Endothelial cell of umbilical vein (primary cell): ENCODE results near the gene RNF113B. TPM values are rescaled to one million over a fixed set of nuclear protein-coding genes. Genes with fewer than 3 reads are reported as not detected.
A peak's percentile ranks its signal among the peaks of the same experiment; 100 is the strongest.

Experiments used
- BruUV-seq: library from RNA; stranded (reverse); fragments of 400-500 nt; replicated peaks from 2 replicates; lab custom pipeline; 2021; lab: Mats Ljungman, UMichigan
- CTCF ChIA-PET: fragments of 300-600, 350-600 bp; sonication (Branson Sonifier 250); formaldehyde crosslinking; loops from one replicate; lab custom pipeline; 2021; ENCODE audit warnings: antibody characterized with exemption, inconsistent platforms; lab: Charles Lee
- POLR2A ChIA-PET: fragments of 300-600, 350-600 bp; sonication (Branson Sonifier 250); formaldehyde crosslinking; loops from one replicate; lab custom pipeline; 2021; ENCODE audit warnings: antibody characterized with exemption, inconsistent platforms; lab: Charles Lee
- DNase-seq: peaks from one replicate; pipeline ENCODE4 v3.0.0-alpha.2; 2011; ENCODE audit warnings: low read depth, low spot score
- FAIRE-seq: peaks from 2 replicates; lab custom pipeline; 2011; peaks lifted over from hg19 to GRCh38; lab: Jason Lieb, UNC
- H2AFZ ChIP-seq: 2 replicates; pipeline ENCODE4 v1.6.0; 2012; ENCODE audit warnings: low read depth, low read length, control low read depth, inconsistent platforms
- H3K27ac ChIP-seq: 2 replicates; pipeline ENCODE4 v1.5.1; 2011; ENCODE audit warnings: low read depth, mild to moderate bottlenecking, control low read depth, low read length, moderate library complexity; ENCODE audit not compliant: insufficient read depth
- H3K27me3 ChIP-seq, 2 experiments: 2 replicates each; pipeline versions ENCODE4 v1.6.0 to v1.6.1; 2011; ENCODE audit warnings: low read length in 2 of 2, mixed read lengths in 1 of 2; ENCODE audit not compliant: control insufficient read depth in 2 of 2, insufficient read depth in 2 of 2
- H3K36me3 ChIP-seq, 2 experiments: 2 replicates in 1 of 2; 3 replicates in 1 of 2; pipeline ENCODE4 v1.5.1; 2011; ENCODE audit warnings: low read length in 2 of 2, mild to moderate bottlenecking in 1 of 2, moderate library complexity in 1 of 2; ENCODE audit not compliant: control insufficient read depth in 2 of 2, insufficient read depth in 2 of 2; ENCODE audit errors: extremely low read depth in 1 of 2
- H3K4me1 ChIP-seq: 3 replicates; pipeline ENCODE4 v1.5.1; 2011; ENCODE audit warnings: mild to moderate bottlenecking, low read length; ENCODE audit not compliant: control insufficient read depth, insufficient read depth; ENCODE audit errors: extremely low read depth
- H3K4me2 ChIP-seq: 2 replicates; pipeline ENCODE4 v1.6.1; 2011; ENCODE audit warnings: low read length, control low read depth, mixed read lengths; ENCODE audit not compliant: insufficient read depth
- H3K4me3 ChIP-seq, 3 experiments: fragments of 200-600 bp in 1 of 3; sonication (generic), shearing (Covaris generic) in 1 of 3; replicated peaks in 1 of 3; 2 replicates each; pipeline ENCODE4 v1.5.1; 2011 to 2016; ENCODE audit warnings: control low read depth in 3 of 3, low read length in 3 of 3, mild to moderate bottlenecking in 2 of 3, inconsistent platforms in 1 of 3, low read depth in 1 of 3, moderate library complexity in 1 of 3; ENCODE audit not compliant: insufficient read depth in 1 of 3
- H3K79me2 ChIP-seq: 2 replicates; pipeline ENCODE4 v1.6.0; 2012; ENCODE audit warnings: low read length, inconsistent platforms; ENCODE audit not compliant: control insufficient read depth, insufficient read depth
- H3K9ac ChIP-seq: replicated peaks from 2 replicates; pipeline ENCODE3; 2011; ENCODE audit warnings: low read length, control low read depth; ENCODE audit not compliant: insufficient read depth; ENCODE audit errors: extremely low read depth
- H3K9me1 ChIP-seq: replicated peaks from 3 replicates; pipeline ENCODE4 v1.6.0; 2011; ENCODE audit warnings: mild to moderate bottlenecking, low read length; ENCODE audit not compliant: control insufficient read depth, insufficient read depth; ENCODE audit errors: extremely low read depth
- H3K9me3 ChIP-seq: replicated peaks from 2 replicates; pipeline ENCODE4 v1.5.1; 2012; ENCODE audit warnings: low read length, inconsistent platforms; ENCODE audit not compliant: control insufficient read depth, insufficient read depth
- H4K20me1 ChIP-seq: replicated peaks from 2 replicates; pipeline ENCODE3; 2011; ENCODE audit warnings: mild to moderate bottlenecking, low read length; ENCODE audit not compliant: control insufficient read depth, insufficient read depth; ENCODE audit errors: extremely low read depth
- CTCF ChIP-seq, 2 donors: IDR thresholded peaks; 1 replicate in 1 of 2; 2 replicates in 1 of 2; pipeline ENCODE4 v1.5.1; 2011; ENCODE audit warnings: low read length in 2 of 2, mild to moderate bottlenecking in 2 of 2, moderate library complexity in 2 of 2, control low read depth in 1 of 2, inconsistent platforms in 1 of 2, low read depth in 1 of 2; ENCODE audit not compliant: insufficient read depth in 1 of 2; ENCODE audit errors: extremely low read depth in 1 of 2
- EZH2 ChIP-seq: IDR thresholded peaks from 2 replicates; pipeline ENCODE4 v1.6.1; 2012; ENCODE audit warnings: borderline replicate concordance, low read depth, mild to moderate bottlenecking, moderate library complexity, low read length, inconsistent platforms; ENCODE audit not compliant: severe bottlenecking
- FOS ChIP-seq: IDR thresholded peaks from 2 replicates; pipeline ENCODE4 v1.6.1; 2011; ENCODE audit warnings: mild to moderate bottlenecking, low read length, moderate library complexity, borderline replicate concordance; ENCODE audit not compliant: insufficient read depth
- GATA2 ChIP-seq: IDR thresholded peaks from 2 replicates; pipeline ENCODE4 v1.7.0; 2011; ENCODE audit warnings: low read depth, mild to moderate bottlenecking, moderate library complexity, mixed read lengths, low read length; ENCODE audit not compliant: insufficient read length, insufficient read depth
- JUN ChIP-seq: IDR thresholded peaks from 2 replicates; pipeline ENCODE4 v1.6.1; 2011; ENCODE audit warnings: borderline replicate concordance, low read depth; ENCODE audit not compliant: insufficient read length, insufficient read depth
- MAX ChIP-seq: IDR thresholded peaks from 2 replicates; pipeline ENCODE4 v1.6.1; 2011; ENCODE audit not compliant: insufficient read depth, insufficient read length
- MYC ChIP-seq: IDR thresholded peaks from one replicate; pipeline ENCODE4 v1.6.1; 2011; ENCODE audit warnings: mild to moderate bottlenecking, low read depth, low read length
- POLR2A ChIP-seq: IDR thresholded peaks from 2 replicates; pipeline ENCODE4 v1.6.1; 2012; ENCODE audit warnings: low read depth, mild to moderate bottlenecking, control low read depth, low read length
- POLR2AphosphoS5 ChIP-seq: IDR thresholded peaks from 2 replicates; pipeline ENCODE4 v1.6.1; 2012; ENCODE audit warnings: low read depth, mild to moderate bottlenecking, control low read depth, low read length, moderate library complexity; ENCODE audit not compliant: insufficient read depth
- dilution Hi-C: fragments of 300-500 bp; cut with MboI; formaldehyde crosslinking; loops from one replicate; pipeline ENCODE4 v1.15.0; 2019; ENCODE audit warnings: low sequenced_read_pairs; ENCODE audit not compliant: extremely low pct_ligation_motif_present
- intact Hi-C: fragments of 100-400 bp; cut with micrococcal nuclease; formaldehyde crosslinking; loops from one replicate; pipeline ENCODE4 v1.10.0; 2022
- polyA plus RNA-seq, 4 experiments: library from polyadenylated mRNA; depleted of rRNA in 3 of 4; stranded (reverse) in 3 of 4; unstranded in 1 of 4; fragments of >200 nt; gene quantifications; 2 replicates each; pipeline versions ENCODE4 v1.2.1 to v1.2.3, GENCODE V29; 2011 to 2012; ENCODE audit warnings: missing spikeins in 1 of 4
- total RNA-seq: library from RNA; stranded (reverse); gene quantifications from 2 replicates; pipeline ENCODE4 v1.2.3, GENCODE V29; 2021

The RNF113B gene
- total and polyA plus RNA-seq, 2 donors (not counting 3 experiments of a cell fraction or from before 2014, with no cell fraction given), result not detected

DNA sequence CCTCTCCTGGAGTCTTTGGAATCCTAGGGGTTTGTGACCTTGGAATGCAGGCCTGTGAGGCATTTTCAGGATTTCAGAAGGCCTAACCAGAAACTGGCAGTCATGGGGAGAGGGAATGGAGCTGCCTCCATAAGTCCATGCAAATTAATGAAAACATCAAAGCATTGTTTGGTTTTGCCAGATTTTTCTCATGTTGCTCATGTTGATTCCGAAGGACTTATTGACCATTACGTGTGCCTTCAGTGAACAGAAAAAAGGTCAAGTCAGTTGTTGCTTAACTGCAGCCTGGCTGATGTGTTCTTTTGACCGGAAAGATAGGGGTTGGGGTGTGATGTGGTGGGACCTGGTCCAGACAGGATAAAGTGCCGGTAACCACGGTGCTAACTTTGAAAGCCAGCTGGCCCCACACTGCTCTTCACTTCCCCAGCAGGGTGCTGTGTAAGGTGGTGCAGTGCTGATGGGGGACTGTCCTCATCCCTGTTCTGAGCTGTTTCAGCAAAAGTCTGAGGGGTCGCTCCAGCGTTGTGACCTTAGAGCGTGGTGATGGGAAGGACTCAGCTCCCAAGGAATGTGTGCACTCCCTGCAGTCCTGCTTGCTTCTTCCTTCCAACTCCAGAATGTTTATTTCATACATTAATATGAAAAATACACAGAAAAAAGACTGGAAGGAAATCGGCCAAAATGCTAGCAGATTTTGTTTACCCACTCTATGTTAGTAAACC is 3.5 kb downstream of the RNF113B start:
- CTCF ChIA-PET, result interaction anchor here (1.0 to 1.4 kb wide), 4 partner anchors 16 to 479 kb away, joined by 3 read pairs; no protein-coding TSS in a partner anchor
- H3K27ac ChIP-seq, result peak overlapping the region; percentile 4
- H3K9ac ChIP-seq, result no peak overlapping the region
- peak overlapping the region; percentile 15 for H2AFZ ChIP-seq
- no peaks in the 10 kb centered on the region for H4K20me1 ChIP-seq
- POLR2A ChIA-PET, result no interaction called here
- no peaks in the 10 kb centered on the region for H3K9me1 ChIP-seq
- intact Hi-C loops (loop anchor here (2.0 kb wide), 1 partner anchor 29 kb away; no protein-coding TSS in a partner anchor), dilution Hi-C loops (no loop called here)
- H3K36me3 ChIP-seq, result peaks cover 0 to 2% of the 10 kb centered on the region in 2 experiments
- TF ChIP-seq POLR2AphosphoS5 (no peak), EZH2 (no peak), CTCF (IDR thresholded peaks at IDR 0.05; ENCODE audit: extremely low read depth in 1 of 2, insufficient read depth in 1 of 2, low read depth in 1 of 2, low read length in 2 of 2) (no peak), GATA2 (no peak), FOS (no peak), MYC (no peak), JUN (no peak), POLR2A (no peak), MAX (no peak)
- FAIRE-seq, result peak; percentile 71
- H3K79me2 ChIP-seq, result peaks cover 10% of the 10 kb centered on the region
- H3K4me3 ChIP-seq, result no peak overlapping the region
- no peaks in the 10 kb centered on the region for H3K27me3 ChIP-seq
- H3K4me2 ChIP-seq, result no peak overlapping the region
- no peaks in the 10 kb centered on the region for H3K9me3 ChIP-seq
- DNase-seq, result peak; percentile 61
- no TSS peak for BruUV-seq
- H3K4me1 ChIP-seq, result peaks cover 32% of the 10 kb centered on the region
